OCI-LY7 (cell line): Measurements from ENCODE around the gene PSMB11. TPM values are rescaled to one million over a fixed set of nuclear protein-coding genes. Genes with fewer than 3 reads are reported as not detected.
A peak's percentile ranks its signal among the peaks of the same experiment; 100 is the strongest.

Experiments
- BruUV-seq: library from RNA; stranded (reverse); fragments of 400-500 nt; replicated peaks from 2 replicates; lab custom pipeline; 2021; lab: Mats Ljungman, UMichigan
- CTCF ChIA-PET: fragments of 300-600 bp; sonication (Branson Sonifier 250); formaldehyde crosslinking; loops from one replicate; lab custom pipeline; 2022; ENCODE audit warnings: antibody characterized with exemption; ENCODE audit not compliant: unreplicated experiment; lab: Charles Lee
- POLR2A ChIA-PET: fragments of 300-600 bp; sonication (Branson Sonifier 250); formaldehyde crosslinking; loops from one replicate; lab custom pipeline; 2022; ENCODE audit warnings: antibody characterized with exemption; lab: Charles Lee
- DNase-seq: peaks from one replicate; pipeline ENCODE4 v3.0.0-alpha.2; 2015; ENCODE audit warnings: low spot score
- H2AFZ ChIP-seq: fragments of 200-600 bp; sonication (generic), shearing (Covaris generic); 2 replicates; pipeline ENCODE4 v1.6.1; 2014; ENCODE audit warnings: mild to moderate bottlenecking, antibody characterized with exemption, low read length, moderate library complexity
- H3K27ac ChIP-seq: fragments of 200-600 bp; sonication (generic); 2 replicates; pipeline ENCODE4 v1.5.1; 2014; ENCODE audit warnings: mixed run types, low read depth, mild to moderate bottlenecking, moderate library complexity, low read length, inconsistent platforms; ENCODE audit not compliant: poor library complexity, severe bottlenecking
- H3K36me3 ChIP-seq: fragments of 200-600 bp; sonication (generic); 2 replicates; pipeline ENCODE4 v1.6.1; 2014; ENCODE audit warnings: mild to moderate bottlenecking, antibody characterized with exemption, low read length, moderate library complexity, mixed read lengths; ENCODE audit not compliant: insufficient read depth
- H3K4me1 ChIP-seq: fragments of 200-600 bp; sonication (generic); 2 replicates; pipeline ENCODE4 v1.5.1; 2014; ENCODE audit warnings: mild to moderate bottlenecking, low read length; ENCODE audit not compliant: insufficient read depth, poor library complexity, severe bottlenecking
- H3K4me2 ChIP-seq: fragments of 200-600 bp; sonication (generic); 2 replicates; pipeline ENCODE4 v1.6.1; 2014; ENCODE audit warnings: mild to moderate bottlenecking, low read length
- H3K4me3 ChIP-seq: fragments of 200-600 bp; sonication (generic); 2 replicates; pipeline ENCODE4 v1.5.1; 2014; ENCODE audit warnings: mild to moderate bottlenecking, low read depth, low read length; ENCODE audit not compliant: poor library complexity, severe bottlenecking
- H3K79me2 ChIP-seq: fragments of 200-600 bp; sonication (generic); 2 replicates; pipeline ENCODE4 v1.6.1; 2016; ENCODE audit warnings: low read depth, mild to moderate bottlenecking, low read length, moderate library complexity, mixed read lengths; ENCODE audit not compliant: insufficient read depth
- H3K9me2 ChIP-seq: fragments of 200-600 bp; sonication (generic); 2 replicates; pipeline ENCODE4 v1.6.1; 2016; ENCODE audit warnings: mild to moderate bottlenecking, low read length, mixed read lengths; ENCODE audit not compliant: insufficient read depth
- H3K9me3 ChIP-seq: fragments of 200-600 bp; sonication (generic); 2 replicates; pipeline ENCODE4 v1.6.1; 2014; ENCODE audit warnings: mild to moderate bottlenecking, mixed run types, low read length, mixed read lengths
- H4K20me1 ChIP-seq: fragments of 200-600 bp; sonication (generic); 2 replicates; pipeline ENCODE4 v1.6.1; 2014; ENCODE audit warnings: mild to moderate bottlenecking, antibody characterized with exemption, low read length, moderate library complexity, mixed read lengths; ENCODE audit not compliant: insufficient read depth
- CTCF ChIP-seq: fragments of 200-600 bp; sonication (generic); conservative IDR thresholded peaks from 2 replicates; pipeline ENCODE4 v1.5.1; 2014; ENCODE audit warnings: mild to moderate bottlenecking, antibody characterized with exemption, low read length, moderate library complexity, mixed read lengths
- EZH2phosphoT487 ChIP-seq: fragments of 200-600 bp; sonication (generic); IDR thresholded peaks from 2 replicates; pipeline ENCODE4 v1.6.1; 2018; ENCODE audit warnings: low read depth, borderline replicate concordance, mild to moderate bottlenecking, mixed run types, antibody characterized with exemption, low read length, moderate library complexity, mixed read lengths
- intact Hi-C: fragments of 100-400 bp; cut with micrococcal nuclease; formaldehyde crosslinking; loops from one replicate; pipeline ENCODE4 v1.10.0; 2022; ENCODE audit not compliant: unreplicated experiment
- total RNA-seq, 2 experiments: library from RNA; depleted of rRNA in 1 of 2; stranded (reverse); fragments of >200 nt in 1 of 2; shearing (Covaris generic) in 1 of 2; gene quantifications; 2 replicates each; pipeline ENCODE4 v1.2.3, GENCODE V29; 2014 to 2022

The PSMB11 gene
- total RNA-seq, 2 experiments from 2014 or later, result not detected

GRCh38 chr14:23035303-23036144 is 6.5 kb upstream of the PSMB11 start:
- Histone ChIP-seq H3K79me2 (peaks cover 27% of the 10 kb centered on the region; the same call in 1 of the 2 replicates), H3K4me1 (peaks cover 18% of the 10 kb centered on the region), H3K9me2 (no peaks in the 10 kb centered on the region), H3K27ac (peak overlapping the region; percentile 72), H3K4me2 (peak overlapping the region; percentile 85), H3K36me3 (peaks cover 30% of the 10 kb centered on the region), H3K4me3 (peak overlapping the region; percentile 84), H4K20me1 (no peaks in the 10 kb centered on the region), H3K9me3 (no peaks in the 10 kb centered on the region), H2AFZ (peak overlapping the region; percentile 99)
- ChIA-PET POLR2A (interaction anchor here (0.7 kb wide), 1 partner anchor 88 kb away, joined by 3 read pairs; no protein-coding TSS in a partner anchor), CTCF (no interaction called here)
- no TSS peak for BruUV-seq
- intact Hi-C loops, result loop anchor here (1.0 kb wide), 1 partner anchor 28 kb away; no protein-coding TSS in a partner anchor
- DNase-seq, result no peak
- TF ChIP-seq EZH2phosphoT487, result no peak
- no peak for TF ChIP-seq CTCF

- no peak for DNase-seq
These were observed 1.9 kb upstream of the PSMB11 start for GRCh38 chr14:23040100-23040499.

More at GRCh38 chr14:23040100-23040499, 1.9 kb upstream of the PSMB11 start:
- Histone ChIP-seq H4K20me1 (no peaks in the 10 kb centered on the region), H3K9me2 (no peaks in the 10 kb centered on the region), H3K4me1 (peaks cover 8% of the 10 kb centered on the region), H3K9me3 (no peaks in the 10 kb centered on the region), H3K4me2 (no peak overlapping the region), H2AFZ (no peak overlapping the region), H3K36me3 (no peaks in the 10 kb centered on the region), H3K79me2 (no peaks in the 10 kb centered on the region), H3K4me3 (no peak overlapping the region), H3K27ac (no peak overlapping the region)
- ChIA-PET POLR2A (interaction anchor here (0.6 kb wide), 1 partner anchor 87 kb away, joined by 4 read pairs; no protein-coding TSS in a partner anchor), CTCF (no interaction called here)
- no TSS peak for BruUV-seq
- intact Hi-C loops, result no loop called here
- TF ChIP-seq CTCF (no peak), EZH2phosphoT487 (no peak)
